ENCODE results near the gene ZNF346.
A peak's percentile ranks its signal among the peaks of the same experiment; 100 is the strongest.

ZNF346 gene

GRCh38 chr5:177113566-177114424, 91.3 kb downstream of the ZNF346 start:
- peak; percentile 100 for TF ChIP-seq CTCF (conservative IDR thresholded peaks at IDR 0.05)

DNA sequence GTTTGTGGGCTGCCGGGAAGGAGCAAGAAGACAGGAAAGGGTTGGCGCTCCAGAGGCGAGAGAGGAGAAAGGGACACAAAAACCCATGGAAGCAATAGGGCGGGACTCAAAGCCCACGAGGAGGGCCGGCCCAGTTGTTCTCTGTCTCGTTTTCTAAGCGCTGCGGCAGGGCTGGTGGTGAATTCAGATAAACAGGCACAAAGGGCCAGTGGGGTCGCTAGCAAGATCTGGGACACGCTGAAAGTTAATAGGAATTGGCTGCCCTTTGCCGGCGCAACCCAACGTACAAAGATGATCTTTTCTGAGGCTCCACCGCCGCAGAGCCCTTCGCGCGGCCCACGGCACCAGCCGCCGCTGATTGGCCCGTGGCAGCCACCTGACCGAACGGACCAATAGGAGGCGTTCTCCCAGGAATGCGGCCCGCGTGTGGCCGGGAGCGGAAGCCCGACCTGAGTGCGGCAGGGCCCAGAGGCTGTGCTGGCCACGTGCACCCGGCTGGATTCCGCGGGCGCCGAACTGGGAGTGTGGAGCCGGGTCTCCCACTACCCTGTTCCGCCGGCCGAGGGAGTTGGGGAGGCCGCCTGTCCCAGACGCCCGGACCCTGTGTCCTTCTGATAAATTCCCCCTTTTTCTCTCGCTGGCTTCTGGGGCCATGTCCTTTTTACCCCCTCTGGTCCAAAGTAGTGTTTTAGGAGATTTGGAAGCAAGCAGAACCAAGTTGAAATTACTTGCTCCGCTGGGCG, 94.3 kb downstream of the ZNF346 start:
- no peak for TF ChIP-seq CTCF (conservative IDR thresholded peaks at IDR 0.05)
- H3K27ac ChIP-seq = no peak overlapping the region

More at GRCh38 chr5:177113566-177114424, 91.3 kb downstream of the ZNF346 start:
- no peak overlapping the region for H3K27ac ChIP-seq

DNA sequence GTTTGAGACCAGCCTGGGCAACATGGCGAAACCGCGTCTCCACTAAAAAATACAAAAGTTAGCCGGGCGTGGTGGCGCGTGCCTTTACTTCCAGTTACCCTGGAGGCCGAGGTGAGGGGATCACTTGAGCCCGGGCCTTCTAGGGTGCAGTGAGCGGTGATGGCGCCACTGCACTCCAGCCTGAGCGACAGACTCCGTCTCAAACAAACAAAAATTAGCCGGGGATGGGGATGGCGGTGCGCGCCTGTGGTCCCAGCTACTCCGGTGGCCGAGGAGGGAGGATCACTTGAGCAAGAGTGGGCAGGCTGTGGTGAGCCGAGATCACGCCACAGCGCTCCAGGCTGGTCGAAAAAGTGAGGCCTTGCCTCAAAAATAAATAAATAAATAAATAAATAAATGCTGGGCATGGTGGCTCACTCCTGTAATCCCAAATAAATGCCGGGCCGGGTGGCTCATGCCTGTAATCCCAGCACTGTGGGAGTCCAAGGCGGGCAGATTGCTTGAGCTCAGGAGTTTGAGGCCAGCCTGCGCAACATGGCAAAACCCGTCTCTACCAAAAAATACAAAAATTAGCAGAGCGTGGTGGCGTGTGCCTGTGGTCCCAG, 95.0 kb downstream of the ZNF346 start:
- no peak overlapping the region for H3K27ac ChIP-seq
- TF ChIP-seq CTCF (conservative IDR thresholded peaks at IDR 0.05) = no peak

DNA sequence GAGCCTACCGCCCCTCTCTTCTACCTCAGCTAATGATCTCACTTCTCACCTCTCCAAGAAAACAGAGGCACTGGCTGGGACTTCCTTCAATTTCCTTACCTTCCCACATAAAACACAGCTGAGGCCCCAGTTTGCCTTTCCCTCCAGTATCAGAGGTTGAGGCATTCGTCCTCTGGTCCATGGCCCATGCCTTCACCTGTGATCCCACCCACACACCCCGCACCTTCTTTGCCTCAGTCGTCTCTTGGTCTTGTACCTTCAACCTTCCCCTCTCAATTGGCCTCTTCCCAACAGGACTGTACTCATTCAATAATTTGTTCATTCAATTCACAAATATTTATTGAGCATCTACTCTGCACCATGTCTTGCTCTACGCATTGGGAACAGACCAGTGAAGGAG, 100.1 kb downstream of the ZNF346 start:
- H3K27ac ChIP-seq = no peak overlapping the region
- TF ChIP-seq CTCF (conservative IDR thresholded peaks at IDR 0.05) = no peak

GRCh38 chr5:177123789-177124485, 101.4 kb downstream of the ZNF346 start:
- TF ChIP-seq CTCF (conservative IDR thresholded peaks at IDR 0.05) = no peak

DNA sequence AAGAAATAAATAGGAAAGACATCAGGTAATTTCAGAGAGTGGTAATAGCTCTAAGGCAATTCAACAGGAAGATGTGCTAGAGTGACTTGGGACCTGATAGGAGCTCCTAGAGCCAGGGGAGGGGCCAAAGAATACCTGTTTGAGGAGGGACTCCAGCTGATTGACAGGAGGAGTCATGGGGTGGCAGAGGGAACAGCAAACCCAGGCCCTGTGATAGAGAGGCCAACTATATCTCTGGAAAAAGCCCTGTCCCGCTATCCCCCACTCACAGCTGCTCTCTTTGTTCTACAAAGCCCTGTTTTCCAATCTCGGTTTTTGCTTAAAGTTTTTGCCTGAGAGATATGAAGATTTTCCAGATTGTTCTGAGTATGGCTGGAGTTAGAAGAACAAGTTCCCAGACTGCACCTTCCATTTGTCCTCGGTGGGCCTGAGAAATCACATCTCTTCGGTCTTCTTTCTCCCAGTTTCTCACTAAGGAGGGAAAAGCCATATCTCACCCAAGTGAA, 102.0 kb downstream of the ZNF346 start:
- no peak for TF ChIP-seq CTCF (conservative IDR thresholded peaks at IDR 0.05)
- H3K27ac ChIP-seq = no peak overlapping the region

More at GRCh38 chr5:177123789-177124485, 101.4 kb downstream of the ZNF346 start:
- H3K27ac ChIP-seq = no peak overlapping the region

Measured in VCaP (cell line).